Smooth muscle cell (in vitro differentiated cells): Measurements from ENCODE around the gene ADCY5. TPM values are rescaled to one million over a fixed set of nuclear protein-coding genes. Genes with fewer than 3 reads are reported as not detected.

ENCODE experiments used
- DNase-seq: peaks from one replicate; lab custom pipeline; 2025; ENCODE audit not compliant: unreplicated experiment; lab: John Stamatoyannopoulos, UW
- H2AFZ ChIP-seq: fragments of 200-600 bp; sonication (generic); 2 replicates; pipeline ENCODE4 v1.6.0; 2016; ENCODE audit warnings: antibody characterized with exemption, low read depth, mild to moderate bottlenecking
- H3F3A ChIP-seq: fragments of 200-600 bp; sonication (generic); 2 replicates; pipeline ENCODE4 v1.6.0; 2017; ENCODE audit warnings: antibody characterized with exemption, low read depth
- H3K27ac ChIP-seq: fragments of 200-600 bp; sonication (generic); 2 replicates; pipeline ENCODE4 v1.5.1; 2016; ENCODE audit warnings: low read depth, mild to moderate bottlenecking
- H3K27me3 ChIP-seq: fragments of 200-600 bp; sonication (generic); 2 replicates; pipeline ENCODE4 v1.6.1; 2016; ENCODE audit warnings: low read depth, mild to moderate bottlenecking
- H3K36me3 ChIP-seq: fragments of 200-600 bp; sonication (generic); 2 replicates; pipeline ENCODE4 v1.5.1; 2016; ENCODE audit warnings: low read depth
- H3K4me1 ChIP-seq: fragments of 200-600 bp; sonication (generic); 2 replicates; pipeline ENCODE4 v1.5.1; 2016; ENCODE audit warnings: low read depth
- H3K4me2 ChIP-seq: fragments of 200-600 bp; sonication (generic); 2 replicates; pipeline ENCODE4 v1.6.0; 2016; ENCODE audit warnings: mild to moderate bottlenecking
- H3K4me3 ChIP-seq: fragments of 200-600 bp; sonication (generic); 2 replicates; pipeline ENCODE4 v1.5.1; 2016; ENCODE audit warnings: mild to moderate bottlenecking
- H3K79me2 ChIP-seq: fragments of 200-600 bp; sonication (generic); 2 replicates; pipeline ENCODE4 v1.6.0; 2016; ENCODE audit warnings: low read depth, mild to moderate bottlenecking
- H3K9ac ChIP-seq: fragments of 200-600 bp; sonication (generic); 2 replicates; pipeline ENCODE4 v1.6.0; 2016; ENCODE audit warnings: low read depth
- H3K9me3 ChIP-seq: fragments of 200-600 bp; sonication (generic); replicated peaks from 2 replicates; pipeline ENCODE4 v1.5.1; 2016; ENCODE audit warnings: low read depth
- H4K20me1 ChIP-seq: fragments of 200-600 bp; sonication (generic); 2 replicates; pipeline ENCODE4 v1.6.0; 2016; ENCODE audit warnings: low read depth
- WGBS: methylation state at CpG from one replicate; pipeline ENCODE4 v1.1.7; 2016; ENCODE audit warnings: low lambda C conversion rate; 5-methylcytosine and 5-hydroxymethylcytosine counted together
- polyA plus RNA-seq: library from polyadenylated mRNA; unstranded; fragments of >200 nt; fragmentation: Nextera tagmentation; extraction: Ambion mirVana; gene quantifications from 2 replicates; pipeline ENCODE4 v1.2.1, GENCODE V29; 2016
- total RNA-seq: library from RNA; depleted of rRNA; stranded (reverse); fragments of >200 nt; gene quantifications from 2 replicates; pipeline ENCODE4 v1.2.3, GENCODE V29; 2014
- TF ChIP-seq, protein P1 (sequence below): fragments of 200-600 bp; sonication (generic); IDR thresholded peaks from 2 replicates; pipeline ENCODE4 v1.5.1; 2017; ENCODE audit warnings: borderline replicate concordance, mild to moderate bottlenecking, antibody characterized with exemption; ENCODE audit not compliant: insufficient read depth, poor library complexity, severe bottlenecking

The ADCY5 gene
- total and polyA plus RNA-seq, 2 experiments from 2014 or later: 0.50 to 0.58 TPM

DNA sequence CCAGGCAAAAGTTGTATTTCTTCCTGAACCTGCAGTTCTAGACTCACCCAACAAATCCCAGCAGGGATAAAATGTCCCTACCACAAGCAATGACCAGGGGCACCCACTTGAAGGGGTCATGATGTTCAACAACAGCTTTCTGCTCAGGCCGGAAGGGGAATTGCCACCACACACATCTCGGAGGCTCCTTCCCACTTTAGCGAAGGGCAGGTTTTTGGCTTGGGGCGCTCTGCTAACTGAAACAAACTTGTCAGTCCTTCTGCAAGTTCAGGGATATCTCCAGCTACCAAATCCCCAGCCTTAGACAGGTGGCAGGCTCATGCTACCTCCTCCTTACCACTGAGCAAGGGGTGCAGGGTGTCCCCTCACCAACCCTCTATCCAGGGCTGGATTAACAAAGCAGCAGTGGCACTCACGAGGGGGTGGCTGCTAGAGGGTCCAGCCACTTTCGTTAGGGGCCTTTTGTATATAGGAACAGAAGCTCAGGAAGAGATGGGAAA is 2.2 kb downstream of the ADCY5 start:
- no peaks in the 10 kb centered on the region for H3K4me1 ChIP-seq
- no peaks in the 10 kb centered on the region for H3K9me3 ChIP-seq
- no peak overlapping the region for H3K27ac ChIP-seq
- no peak overlapping the region for H3K4me2 ChIP-seq
- no peak overlapping the region for H3K9ac ChIP-seq
- H3K4me3 ChIP-seq: no peak overlapping the region
- H3K79me2 ChIP-seq: no peaks in the 10 kb centered on the region
- peaks cover 89% of the 10 kb centered on the region for H3K27me3 ChIP-seq
- no peaks in the 10 kb centered on the region for H3F3A ChIP-seq
- no peak for DNase-seq
- TF ChIP-seq, protein P1, sequence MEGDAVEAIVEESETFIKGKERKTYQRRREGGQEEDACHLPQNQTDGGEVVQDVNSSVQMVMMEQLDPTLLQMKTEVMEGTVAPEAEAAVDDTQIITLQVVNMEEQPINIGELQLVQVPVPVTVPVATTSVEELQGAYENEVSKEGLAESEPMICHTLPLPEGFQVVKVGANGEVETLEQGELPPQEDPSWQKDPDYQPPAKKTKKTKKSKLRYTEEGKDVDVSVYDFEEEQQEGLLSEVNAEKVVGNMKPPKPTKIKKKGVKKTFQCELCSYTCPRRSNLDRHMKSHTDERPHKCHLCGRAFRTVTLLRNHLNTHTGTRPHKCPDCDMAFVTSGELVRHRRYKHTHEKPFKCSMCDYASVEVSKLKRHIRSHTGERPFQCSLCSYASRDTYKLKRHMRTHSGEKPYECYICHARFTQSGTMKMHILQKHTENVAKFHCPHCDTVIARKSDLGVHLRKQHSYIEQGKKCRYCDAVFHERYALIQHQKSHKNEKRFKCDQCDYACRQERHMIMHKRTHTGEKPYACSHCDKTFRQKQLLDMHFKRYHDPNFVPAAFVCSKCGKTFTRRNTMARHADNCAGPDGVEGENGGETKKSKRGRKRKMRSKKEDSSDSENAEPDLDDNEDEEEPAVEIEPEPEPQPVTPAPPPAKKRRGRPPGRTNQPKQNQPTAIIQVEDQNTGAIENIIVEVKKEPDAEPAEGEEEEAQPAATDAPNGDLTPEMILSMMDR: no peak
- no peak overlapping the region for H2AFZ ChIP-seq
- H3K36me3 ChIP-seq: no peaks in the 10 kb centered on the region
- 89% methylated on average over 6 of the region's 6 CpGs for WGBS
- H4K20me1 ChIP-seq: no peaks in the 10 kb centered on the region

DNA sequence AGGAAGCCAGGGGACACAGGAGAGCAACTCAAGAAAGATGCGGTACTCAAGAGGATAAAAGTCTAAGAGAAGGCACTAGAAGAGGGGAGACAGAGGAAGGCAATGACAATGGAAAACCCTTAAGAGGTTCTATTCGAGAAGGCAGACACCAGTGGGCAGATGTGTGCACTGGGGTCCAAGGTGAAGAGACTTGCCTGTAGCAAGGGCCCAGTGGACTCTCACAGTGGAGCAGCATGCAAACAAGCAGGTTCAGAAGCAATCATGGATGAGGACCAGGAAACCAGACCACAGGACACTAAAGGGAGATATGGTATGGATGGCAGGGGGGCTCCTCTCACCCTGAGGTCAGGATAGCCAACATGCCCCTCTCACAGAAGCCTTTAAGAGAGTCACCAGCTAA is 2.7 kb downstream of the ADCY5 start:
- Histone ChIP-seq H3K9me3 (no peaks in the 10 kb centered on the region), H3K9ac (no peak overlapping the region), H3K27ac (no peak overlapping the region), H3K36me3 (no peaks in the 10 kb centered on the region), H3K4me2 (no peak overlapping the region), H3F3A (no peaks in the 10 kb centered on the region), H3K27me3 (peaks cover 85% of the 10 kb centered on the region), H4K20me1 (no peaks in the 10 kb centered on the region), H3K4me3 (no peak overlapping the region), H3K79me2 (no peaks in the 10 kb centered on the region), H3K4me1 (no peaks in the 10 kb centered on the region), H2AFZ (no peak overlapping the region)
- TF ChIP-seq, protein P1: no peak
- WGBS: 93% methylated on average over 2 of the region's 2 CpGs
- no peak for DNase-seq

DNA sequence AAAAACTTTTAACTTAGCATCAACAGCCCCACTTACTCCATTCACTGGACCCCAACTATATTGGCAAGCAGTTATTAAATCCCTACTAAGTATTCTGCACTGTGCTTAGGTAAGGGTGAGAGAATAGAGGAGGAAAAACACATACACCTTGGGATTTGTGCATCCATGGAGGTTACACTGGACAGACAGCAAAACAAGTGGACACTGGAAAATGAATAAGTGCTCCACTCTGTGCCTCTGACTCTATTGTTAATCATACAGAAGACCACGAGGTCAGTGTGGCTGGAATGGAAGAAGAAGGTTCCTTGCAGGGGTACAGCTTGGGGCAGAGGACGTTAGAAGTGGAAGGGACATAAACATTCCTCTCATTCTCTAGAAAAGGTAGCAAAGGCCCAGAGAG is 3.2 kb downstream of the ADCY5 start:
- TF ChIP-seq, protein P1: no peak
- Histone ChIP-seq H3K4me2 (no peak overlapping the region), H3K36me3 (no peaks in the 10 kb centered on the region), H3K4me3 (no peak overlapping the region), H3K4me1 (no peaks in the 10 kb centered on the region), H3K9me3 (no peaks in the 10 kb centered on the region), H3K9ac (no peak overlapping the region), H2AFZ (no peak overlapping the region), H3K27me3 (peaks cover 82% of the 10 kb centered on the region), H3K27ac (no peak overlapping the region), H3F3A (no peaks in the 10 kb centered on the region), H4K20me1 (no peaks in the 10 kb centered on the region), H3K79me2 (no peaks in the 10 kb centered on the region)
- DNase-seq: no peak
- 78% methylated on average over 2 of the region's 2 CpGs for WGBS

DNA sequence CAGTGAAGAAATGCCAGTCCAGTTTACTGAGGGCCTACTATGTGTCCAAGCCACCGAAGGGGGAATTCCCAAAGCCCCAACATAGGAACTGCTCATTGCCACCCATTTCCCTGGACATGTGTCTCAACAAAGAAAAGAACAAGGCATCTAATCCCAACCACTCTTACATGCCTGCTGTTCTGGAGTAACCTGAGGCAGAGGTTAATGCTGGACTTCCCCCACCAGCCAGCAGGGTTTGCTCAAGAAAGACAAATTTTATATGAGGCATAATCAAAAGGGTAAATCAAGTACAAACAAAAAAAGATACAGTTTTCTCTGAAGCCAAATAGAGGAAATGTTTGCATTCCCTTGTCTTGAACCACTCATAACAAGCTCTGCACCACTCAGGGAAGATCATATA is 4.1 kb downstream of the ADCY5 start:
- Histone ChIP-seq H3K9ac (no peak overlapping the region), H3K4me3 (no peak overlapping the region), H3K4me1 (no peaks in the 10 kb centered on the region), H3K27ac (no peak overlapping the region), H3K27me3 (peaks cover 82% of the 10 kb centered on the region), H3K9me3 (no peaks in the 10 kb centered on the region), H3K4me2 (no peak overlapping the region), H3F3A (no peaks in the 10 kb centered on the region), H2AFZ (no peak overlapping the region), H3K36me3 (no peaks in the 10 kb centered on the region), H4K20me1 (no peaks in the 10 kb centered on the region), H3K79me2 (no peaks in the 10 kb centered on the region)
- WGBS: 79% methylated on average over 1 of the region's 1 CpG
- TF ChIP-seq, protein P1: no peak
- DNase-seq: no peak
